Ecto neural progenitor cell (in vitro differentiated cells): ENCODE results near the gene ARHGAP15.
A peak's percentile ranks its signal among the peaks of the same experiment; 100 is the strongest.
"Not testable (repeated sequence)": the region's sequence is repeated elsewhere in the genome, so short reads cannot be mapped to it uniquely, and the experiment has no call there.

Experiments used
- DNase-seq: peaks from one replicate; pipeline ENCODE4 v3.0.0-alpha.2; 2018; ENCODE audit warnings: low spot score

Gene ARHGAP15

GRCh38 chr2:143128681-143129580, at the start of gene ARHGAP15:
Gene ARHGAP15, plus strand, starts transcription at chr2:143129419.
- no peak for DNase-seq

GRCh38 chr2:143081616-143082015, 47.6 kb upstream of the ARHGAP15 start:
- DNase-seq: no peak

GRCh38 chr2:143083636-143084035, 45.6 kb upstream of the ARHGAP15 start:
- DNase-seq: no peak

GRCh38 chr2:143084462-143084861, 44.8 kb upstream of the ARHGAP15 start:
- no peak for DNase-seq

- DNase-seq: no peak
Observed at GRCh38 chr2:143085125-143085784, 44.0 kb upstream of the ARHGAP15 start.

- DNase-seq: no peak
Observed at GRCh38 chr2:143087033-143087432, 42.2 kb upstream of the ARHGAP15 start.

GRCh38 chr2:143088388-143088787, 40.8 kb upstream of the ARHGAP15 start:
- no peak for DNase-seq

- not testable (repeated sequence) for DNase-seq
Observed at GRCh38 chr2:143089520-143089919, 39.7 kb upstream of the ARHGAP15 start.

- DNase-seq: peak; percentile 64
Observed at GRCh38 chr2:143110758-143111428, 18.3 kb upstream of the ARHGAP15 start.

GRCh38 chr2:143117225-143117624, 12.0 kb upstream of the ARHGAP15 start:
- no peak for DNase-seq

GRCh38 chr2:143121079-143121478, 8.1 kb upstream of the ARHGAP15 start:
- DNase-seq: no peak

- no peak for DNase-seq
Observed at GRCh38 chr2:143121957-143122356, 7.3 kb upstream of the ARHGAP15 start.

- DNase-seq: no peak
Observed at GRCh38 chr2:143123911-143124310, 5.3 kb upstream of the ARHGAP15 start.

- DNase-seq: no peak
Observed at GRCh38 chr2:143124445-143124844, 4.8 kb upstream of the ARHGAP15 start.

GRCh38 chr2:143125717-143126116, 3.5 kb upstream of the ARHGAP15 start:
- DNase-seq: no peak

GRCh38 chr2:143132355-143132754, 3.1 kb downstream of the ARHGAP15 start:
- no peak for DNase-seq

- no peak for DNase-seq
Observed at GRCh38 chr2:143133783-143134182, 4.6 kb downstream of the ARHGAP15 start.

GRCh38 chr2:143138292-143138691, 9.1 kb downstream of the ARHGAP15 start:
- no peak for DNase-seq

GRCh38 chr2:143139835-143140393, 10.7 kb downstream of the ARHGAP15 start:
- no peak for DNase-seq

- DNase-seq: no peak
Observed at GRCh38 chr2:143140864-143141661, 11.8 kb downstream of the ARHGAP15 start.

GRCh38 chr2:143142598-143142997, 13.4 kb downstream of the ARHGAP15 start:
- DNase-seq: no peak
